Fibroblast of villous mesenchyme (primary cell): ENCODE results near the gene DBH. TPM values are rescaled to one million over a fixed set of nuclear protein-coding genes. Genes with fewer than 3 reads are reported as not detected.

Experiments
- DNase-seq: peaks from one replicate; pipeline ENCODE4 v3.0.0-alpha.2; 2010; ENCODE audit warnings: low read depth
- H3K4me3 ChIP-seq: 2 replicates; pipeline ENCODE4 v1.5.1; 2011; ENCODE audit warnings: low read depth, mild to moderate bottlenecking, low read length
- total RNA-seq: library from RNA; depleted of rRNA; stranded (reverse); fragments of >200 nt; gene quantifications from 2 replicates; pipeline ENCODE4 v1.2.3, GENCODE V29; 2012
- TF ChIP-seq, protein P1 (sequence below): IDR thresholded peaks from 2 replicates; pipeline ENCODE4 v1.5.1; 2012; ENCODE audit warnings: low read depth, mild to moderate bottlenecking, low read length; ENCODE audit not compliant: insufficient read depth

Gene DBH
- total RNA-seq, 1 donor, result not detected

DNA sequence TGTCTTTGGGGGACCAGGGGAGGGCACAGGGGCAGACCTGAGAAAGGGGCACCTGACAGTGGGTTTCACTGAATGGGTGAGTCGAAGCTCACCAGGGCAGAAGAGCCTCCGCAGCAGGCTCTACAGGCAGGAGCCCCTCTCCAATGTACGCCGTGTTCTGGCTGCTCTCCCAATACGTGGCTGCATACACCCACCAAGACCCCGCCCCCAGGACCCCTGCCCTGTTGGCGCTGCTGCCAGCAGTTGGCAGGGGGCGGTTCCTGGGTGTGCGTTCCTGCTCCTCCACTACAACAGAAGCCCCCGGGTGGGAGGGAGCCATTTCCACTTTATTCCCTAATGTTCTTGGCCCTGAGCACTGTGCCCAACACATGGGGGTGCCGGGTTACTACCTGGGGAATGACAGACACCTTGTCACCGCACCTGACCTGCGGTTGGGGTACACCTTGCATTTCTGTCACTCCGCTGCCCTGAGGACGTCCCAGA is 71.6 kb downstream of the DBH start:
- no peak overlapping the region for H3K4me3 ChIP-seq
- DNase-seq, result no peak
- TF ChIP-seq, protein P1, sequence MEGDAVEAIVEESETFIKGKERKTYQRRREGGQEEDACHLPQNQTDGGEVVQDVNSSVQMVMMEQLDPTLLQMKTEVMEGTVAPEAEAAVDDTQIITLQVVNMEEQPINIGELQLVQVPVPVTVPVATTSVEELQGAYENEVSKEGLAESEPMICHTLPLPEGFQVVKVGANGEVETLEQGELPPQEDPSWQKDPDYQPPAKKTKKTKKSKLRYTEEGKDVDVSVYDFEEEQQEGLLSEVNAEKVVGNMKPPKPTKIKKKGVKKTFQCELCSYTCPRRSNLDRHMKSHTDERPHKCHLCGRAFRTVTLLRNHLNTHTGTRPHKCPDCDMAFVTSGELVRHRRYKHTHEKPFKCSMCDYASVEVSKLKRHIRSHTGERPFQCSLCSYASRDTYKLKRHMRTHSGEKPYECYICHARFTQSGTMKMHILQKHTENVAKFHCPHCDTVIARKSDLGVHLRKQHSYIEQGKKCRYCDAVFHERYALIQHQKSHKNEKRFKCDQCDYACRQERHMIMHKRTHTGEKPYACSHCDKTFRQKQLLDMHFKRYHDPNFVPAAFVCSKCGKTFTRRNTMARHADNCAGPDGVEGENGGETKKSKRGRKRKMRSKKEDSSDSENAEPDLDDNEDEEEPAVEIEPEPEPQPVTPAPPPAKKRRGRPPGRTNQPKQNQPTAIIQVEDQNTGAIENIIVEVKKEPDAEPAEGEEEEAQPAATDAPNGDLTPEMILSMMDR, result no peak

DNA sequence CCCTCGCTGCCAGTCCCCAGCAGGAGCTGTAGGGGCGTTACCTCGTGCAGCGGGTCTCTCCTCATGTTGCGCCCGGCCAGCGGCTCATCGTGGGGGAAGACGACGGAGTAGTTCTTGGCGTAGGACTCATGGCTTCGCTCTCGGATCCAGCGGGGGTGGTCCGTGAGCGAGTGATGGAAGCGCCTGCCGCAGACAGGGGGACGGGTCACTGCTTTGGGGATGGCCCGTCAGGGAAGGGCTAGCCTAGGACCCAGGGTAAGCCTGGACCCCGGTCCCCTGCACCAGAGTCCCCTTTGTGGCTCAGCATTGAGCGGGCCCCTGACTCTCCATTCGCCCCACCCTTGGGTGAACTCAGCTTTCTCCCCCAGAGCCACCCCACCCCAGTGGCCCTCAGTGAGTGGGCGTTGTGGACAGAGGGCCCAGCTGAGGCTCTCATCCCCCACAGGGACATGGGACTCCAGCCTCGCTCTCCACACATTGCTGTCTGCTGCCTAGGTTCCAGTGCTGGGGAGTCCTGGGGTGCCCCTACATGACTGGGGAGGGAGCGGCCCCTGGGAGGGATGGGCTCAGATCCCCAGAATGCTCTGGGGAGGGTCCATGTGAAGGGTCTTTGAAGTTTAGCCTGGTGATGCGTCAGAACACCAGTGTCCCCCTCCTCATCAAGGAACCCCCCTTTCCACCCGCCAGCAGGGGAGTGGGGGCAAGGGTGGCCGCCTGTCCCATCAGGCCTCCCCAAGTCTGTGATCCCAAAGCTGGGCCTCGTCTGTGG is 72.3 kb downstream of the DBH start:
- TF ChIP-seq, protein P1, result no peak
- DNase-seq, result no peak
- H3K4me3 ChIP-seq, result no peak overlapping the region

Other genes starting within 250 kb of the DBH start
- 10.0 and 12.5 TPM in 2 replicates for gene REXO4, start 218.4 kb upstream of the DBH start, total RNA-seq
- gene ADAMTS13, start 214.0 kb upstream of the DBH start, total RNA-seq, result 1.3 TPM in 2 replicates
- gene CACFD1, start 176.4 kb upstream of the DBH start, total RNA-seq, result 3.9 and 7.7 TPM in 2 replicates
- 35.4 and 41.9 TPM in 2 replicates for gene SLC2A6, start 157.3 kb upstream of the DBH start, total RNA-seq
- not detected in 2 replicates for gene MYMK, start 111.4 kb upstream of the DBH start, total RNA-seq
- gene ADAMTSL2, start 101.7 kb upstream of the DBH start, total RNA-seq, result under 0.01 and 0.32 TPM in 2 replicates
- gene FAM163B, start 27.0 kb upstream of the DBH start, total RNA-seq, result not detected in 2 replicates
- 5.5 and 6.0 TPM in 2 replicates for gene SARDH, start 102.0 kb downstream of the DBH start, total RNA-seq